Head of caudate nucleus (tissue), 42 donors: ENCODE measurements around the gene FOXN4.

Source experiments
- DNase-seq, 42 donors: peaks; one replicate each; pipeline versions ENCODE4 v3.0.0 to v3.0.0-alpha.2; 2020 to 2021; ENCODE audit warnings: mixed read lengths in 7 of 42
- intact Hi-C: fragments of 100-400 bp; cut with DNase I; formaldehyde crosslinking; loops from one replicate; pipeline ENCODE4 v1.15.0; 2022

FOXN4 gene

GRCh38 chr12:109309381-109310246 lies 530 bp upstream of the FOXN4 start:
- peak in 2 of 42 donors; percentile 41 to 47 for DNase-seq

DNA sequence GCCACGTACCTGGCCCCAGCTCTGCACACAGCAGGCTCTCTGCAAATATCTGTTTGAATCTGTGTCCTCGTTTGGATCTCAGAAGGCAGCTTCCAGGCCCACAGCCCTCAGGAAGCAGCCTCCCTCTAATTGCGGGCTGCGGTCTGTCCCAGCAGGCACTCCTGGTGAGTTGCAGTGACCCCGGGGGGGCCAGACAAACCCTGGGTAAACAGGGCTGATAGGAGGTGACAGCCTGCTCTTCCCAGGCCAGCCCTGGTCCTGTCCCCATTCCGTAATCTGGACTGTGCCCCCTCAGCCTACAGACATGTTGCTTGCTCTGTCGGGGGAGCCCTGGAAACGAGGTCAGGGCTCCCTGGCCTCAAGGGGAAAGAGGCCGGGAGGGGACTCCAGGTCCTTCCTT lies 2.0 kb downstream of the FOXN4 start:
- intact Hi-C loops: no loop called here
- no peak for DNase-seq

More at GRCh38 chr12:109309381-109310246, 530 bp upstream of the FOXN4 start:
- intact Hi-C loops: no loop called here

GRCh38 chr12:109305547-109305946 lies 3.5 kb downstream of the FOXN4 start:
- DNase-seq: no peak
- intact Hi-C loops: no loop called here

GRCh38 chr12:109304485-109304884 lies 4.6 kb downstream of the FOXN4 start:
- no peak for DNase-seq
- intact Hi-C loops: no loop called here

- no peak for DNase-seq
- intact Hi-C loops: no loop called here
Observed at GRCh38 chr12:109302770-109303169, 6.3 kb downstream of the FOXN4 start.

GRCh38 chr12:109302358-109302757 lies 6.7 kb downstream of the FOXN4 start:
- intact Hi-C loops: no loop called here
- DNase-seq: no peak

- DNase-seq: no peak
- intact Hi-C loops: no loop called here
Observed at GRCh38 chr12:109301643-109302168, 7.4 kb downstream of the FOXN4 start.

DNA sequence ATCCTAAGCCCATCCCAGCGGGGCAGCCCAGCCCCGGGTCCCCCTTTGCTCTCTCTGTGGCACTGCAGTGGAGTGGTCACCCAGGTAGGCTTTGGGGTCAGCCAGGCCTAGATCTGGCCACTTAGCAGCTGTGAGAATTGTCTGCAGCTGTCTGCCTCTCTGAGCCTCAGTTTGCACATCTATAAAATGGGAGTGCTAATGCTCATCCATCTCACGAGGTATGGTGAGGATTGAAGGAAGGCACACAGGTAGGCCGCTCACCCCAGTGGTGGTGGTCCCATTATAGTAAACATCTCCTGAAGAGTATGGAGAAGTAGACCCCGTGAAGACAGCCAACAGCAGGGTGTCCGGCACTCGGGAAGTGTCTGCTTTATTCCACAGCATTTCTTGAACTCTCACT lies 9.2 kb downstream of the FOXN4 start:
- DNase-seq: no peak
- intact Hi-C loops: no loop called here

- intact Hi-C loops: no loop called here
- no peak for DNase-seq
Observed at GRCh38 chr12:109296431-109296830, 12.7 kb downstream of the FOXN4 start.

DNA sequence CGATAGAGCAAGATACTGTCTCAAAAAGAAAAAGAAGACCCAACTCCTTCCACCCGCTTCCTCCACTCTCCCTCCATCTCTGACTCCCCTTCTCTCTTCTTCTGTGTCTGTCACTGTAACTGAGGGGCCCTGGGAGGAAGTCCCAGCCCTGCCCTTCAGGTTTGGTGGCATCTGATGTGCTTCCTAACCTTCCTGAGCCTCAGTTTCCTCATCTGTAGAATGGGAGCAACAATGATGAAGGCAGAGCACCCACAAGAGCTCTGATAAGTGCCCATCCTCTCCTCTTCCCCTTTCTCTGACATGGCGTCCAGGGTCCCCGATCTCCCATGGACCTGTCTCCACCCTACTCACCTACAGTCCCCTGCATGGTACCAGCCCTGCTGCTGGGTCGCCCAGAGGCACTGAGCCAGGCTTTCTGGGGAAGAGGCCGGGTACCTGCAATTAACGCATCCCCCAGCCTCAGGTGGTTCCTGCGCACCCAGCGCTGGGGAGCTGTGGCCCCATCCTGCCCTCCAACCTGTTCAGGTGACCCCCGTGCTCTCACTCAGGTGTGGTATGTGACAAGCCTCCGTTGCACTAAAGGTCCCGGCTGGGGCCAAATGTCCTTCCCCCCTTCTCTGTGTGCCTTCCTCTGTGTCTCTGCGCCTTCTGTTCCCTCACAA lies 13.2 kb downstream of the FOXN4 start:
- no peak for DNase-seq
- intact Hi-C loops: no loop called here

DNA sequence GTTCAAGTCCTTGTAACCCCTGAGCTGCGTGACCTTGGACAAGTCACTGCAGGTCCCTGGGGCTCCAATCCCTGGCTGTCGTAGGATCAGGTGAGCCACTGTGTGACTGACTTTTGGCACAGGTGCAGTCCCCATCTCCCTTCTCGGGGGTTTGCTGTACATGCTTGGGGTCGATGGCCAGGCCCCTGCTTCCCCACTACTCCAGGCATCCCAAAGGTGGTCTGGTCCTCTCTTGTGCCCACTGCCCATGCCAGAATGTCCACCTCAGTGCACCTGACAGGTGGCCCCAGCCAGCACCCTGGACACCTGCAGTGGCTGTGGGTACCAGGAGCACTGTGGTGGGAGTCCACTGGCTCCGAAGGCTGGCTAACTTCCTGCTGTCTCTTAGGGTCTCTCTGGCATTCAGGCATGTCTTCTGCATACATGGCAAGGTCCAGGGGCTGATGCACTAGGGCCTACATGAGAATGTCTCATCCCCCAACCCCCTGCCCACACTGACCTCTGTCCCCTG lies 14.7 kb downstream of the FOXN4 start:
- DNase-seq: no peak
- intact Hi-C loops: no loop called here

DNA sequence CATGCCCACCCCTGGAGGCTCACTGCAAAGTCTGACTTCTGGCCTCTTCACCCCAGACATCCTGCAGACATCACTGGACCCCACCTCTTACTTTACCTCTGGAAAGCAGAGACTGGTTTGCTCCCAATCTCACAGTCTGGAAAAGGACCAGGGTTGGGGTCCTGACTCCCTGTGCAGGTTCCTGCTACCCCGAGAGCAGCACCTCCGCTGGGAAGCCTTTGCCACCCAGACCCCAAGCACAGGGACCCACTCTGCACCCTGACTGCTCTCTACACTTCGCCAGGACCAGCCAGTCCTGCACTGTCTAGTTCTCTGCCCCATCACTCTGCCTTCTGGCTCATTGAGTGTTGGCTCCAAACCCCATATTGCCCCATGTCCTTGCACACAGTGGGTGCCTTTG lies 16.0 kb downstream of the FOXN4 start:
- no peak for DNase-seq
- intact Hi-C loops: no loop called here

DNA sequence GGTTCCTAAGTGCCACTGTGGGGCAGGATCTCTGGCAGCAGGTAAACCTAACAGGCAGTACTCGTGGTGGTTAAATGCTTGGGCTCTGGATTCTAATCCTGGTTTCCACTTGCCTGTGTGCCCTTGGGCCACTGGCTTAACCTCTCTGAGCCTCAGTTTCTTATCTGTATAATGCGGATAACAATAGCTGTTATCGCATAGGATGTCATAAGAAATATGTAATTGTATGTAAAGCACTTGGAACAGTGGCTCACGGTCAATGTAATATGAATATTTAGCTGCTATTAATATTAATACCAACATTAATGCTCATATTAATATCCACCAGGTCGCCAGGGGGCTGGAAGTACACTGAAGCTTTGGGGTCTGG lies 16.8 kb downstream of the FOXN4 start:
- intact Hi-C loops: no loop called here
- DNase-seq: no peak

GRCh38 chr12:109291521-109292341 lies 17.4 kb downstream of the FOXN4 start:
- peak; percentile 64 to 93 (median 81) for DNase-seq

DNA sequence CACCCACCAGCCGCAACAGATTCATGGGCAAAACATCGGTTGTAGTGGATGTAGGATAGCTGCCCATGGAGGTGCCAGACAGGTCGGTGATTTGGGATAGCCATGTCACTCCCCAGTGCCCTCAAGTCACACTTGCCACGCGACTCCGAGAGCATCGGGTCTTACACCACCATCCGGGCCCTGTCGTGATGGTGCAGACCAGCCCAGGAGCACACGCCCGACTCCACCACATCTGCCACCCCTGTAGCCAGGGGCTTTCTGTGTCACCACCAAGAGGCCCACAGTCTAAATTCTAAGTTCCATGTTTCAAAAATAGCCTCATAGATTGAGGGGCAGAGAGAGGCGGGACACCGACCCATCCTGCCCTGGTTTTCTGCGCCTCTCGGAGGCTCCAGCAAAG lies 18.0 kb downstream of the FOXN4 start:
- no peak for DNase-seq
- intact Hi-C loops: no loop called here

More at GRCh38 chr12:109291521-109292341, 17.4 kb downstream of the FOXN4 start:
- intact Hi-C loops: no loop called here

- DNase-seq: no peak
- intact Hi-C loops: no loop called here
Observed at GRCh38 chr12:109290061-109290460, 19.0 kb downstream of the FOXN4 start.

DNA sequence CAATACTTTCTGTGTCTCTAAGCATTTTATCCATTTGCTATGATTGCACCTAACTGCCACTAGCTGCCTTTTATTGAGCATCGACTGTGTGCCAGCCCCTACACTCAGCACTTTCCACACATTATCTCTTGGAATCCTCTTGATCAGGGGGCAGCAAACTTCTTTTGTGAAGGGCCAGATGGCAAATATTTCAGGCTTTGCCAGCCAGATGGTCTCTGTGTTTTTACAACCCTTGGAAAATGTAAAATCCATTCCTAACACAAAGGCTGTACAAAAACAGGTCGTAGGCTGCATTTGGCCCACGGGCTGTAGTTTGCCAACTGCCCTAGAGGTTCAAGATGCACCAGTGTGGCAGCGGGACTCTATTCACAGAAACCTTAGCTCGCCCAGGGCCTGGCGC lies 19.5 kb downstream of the FOXN4 start:
- intact Hi-C loops: no loop called here
- DNase-seq: no peak

DNA sequence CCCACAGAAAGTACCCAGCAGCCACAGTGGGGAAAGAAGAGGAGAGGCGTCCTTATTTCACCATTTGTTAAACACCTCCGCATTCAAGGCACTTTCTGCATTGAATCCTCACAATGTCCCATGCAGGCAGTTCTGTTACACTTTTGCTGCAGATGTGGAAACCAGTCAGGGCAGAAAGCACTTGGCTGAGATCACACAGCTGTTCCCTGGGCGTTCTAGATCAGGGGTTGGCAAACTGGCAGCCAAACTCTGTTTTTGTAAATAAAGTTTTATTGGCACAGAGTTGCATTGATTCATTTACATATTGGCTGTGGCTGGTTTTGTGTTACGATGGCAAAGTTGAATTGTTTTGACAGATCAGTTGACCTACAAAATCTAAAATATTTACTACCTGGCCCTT lies 20.1 kb downstream of the FOXN4 start:
- intact Hi-C loops: no loop called here
- no peak for DNase-seq

GRCh38 chr12:109288571-109288970 lies 20.5 kb downstream of the FOXN4 start:
- no peak for DNase-seq
- intact Hi-C loops: no loop called here
